NCI-H2081 treated with DMSO at 0.1 percent for 48 hours (cell line): ENCODE measurements around the gene HOXB8.

Experiments
- DNase-seq: peaks from one replicate; lab custom pipeline; 2025; lab: John Stamatoyannopoulos, UW

HOXB8 gene

GRCh38 chr17:48610282-48611211 is 4.5 kb downstream of the HOXB8 start, which contains the start of gene HOXB7:
TSS of gene HOXB7 (minus strand) at chr17:48611017. CDS start at chr17:48610918, 99 bp downstream.
- DNase-seq = peak; percentile 32

- no peak for DNase-seq
These were observed 5.3 kb downstream of the HOXB8 start for GRCh38 chr17:48609759-48610281.

- no peak for DNase-seq
These were observed 6.1 kb downstream of the HOXB8 start for GRCh38 chr17:48609033-48609432.

GRCh38 chr17:48608494-48608834 is 6.6 kb downstream of the HOXB8 start:
- DNase-seq = no peak

- no peak for DNase-seq
These were observed 8.0 kb downstream of the HOXB8 start for GRCh38 chr17:48606892-48607614.

GRCh38 chr17:48605991-48606891 is 8.9 kb downstream of the HOXB8 start:
- no peak for DNase-seq

GRCh38 chr17:48605409-48605919 is 9.6 kb downstream of the HOXB8 start:
- no peak for DNase-seq

GRCh38 chr17:48604770-48605329 is 10.2 kb downstream of the HOXB8 start, which contains the start of gene HOXB6:
TSS of gene HOXB6 (minus strand) at chr17:48604986. CDS start at chr17:48598150, 6,836 bp downstream.
- DNase-seq = no peak

- DNase-seq = no peak
These were observed 10.9 kb downstream of the HOXB8 start for GRCh38 chr17:48603959-48604769.

- DNase-seq = no peak
These were observed 13.3 kb downstream of the HOXB8 start for GRCh38 chr17:48601539-48602425.

- DNase-seq = no peak
These were observed 13.9 kb downstream of the HOXB8 start for GRCh38 chr17:48601207-48601538.

- no peak for DNase-seq
These were observed 14.6 kb downstream of the HOXB8 start for GRCh38 chr17:48600244-48601098.

- DNase-seq = no peak
These were observed 15.7 kb downstream of the HOXB8 start for GRCh38 chr17:48599354-48599753.

GRCh38 chr17:48598736-48599135 is 16.4 kb downstream of the HOXB8 start:
- no peak for DNase-seq

- no peak for DNase-seq
These were observed 17.1 kb downstream of the HOXB8 start for GRCh38 chr17:48597778-48598631.

- no peak for DNase-seq
These were observed 17.6 kb downstream of the HOXB8 start for GRCh38 chr17:48597528-48597777.

GRCh38 chr17:48596735-48597527 is 18.2 kb downstream of the HOXB8 start:
- DNase-seq = no peak
